Measurements from ENCODE around the gene COL21A1.

The COL21A1 gene

DNA sequence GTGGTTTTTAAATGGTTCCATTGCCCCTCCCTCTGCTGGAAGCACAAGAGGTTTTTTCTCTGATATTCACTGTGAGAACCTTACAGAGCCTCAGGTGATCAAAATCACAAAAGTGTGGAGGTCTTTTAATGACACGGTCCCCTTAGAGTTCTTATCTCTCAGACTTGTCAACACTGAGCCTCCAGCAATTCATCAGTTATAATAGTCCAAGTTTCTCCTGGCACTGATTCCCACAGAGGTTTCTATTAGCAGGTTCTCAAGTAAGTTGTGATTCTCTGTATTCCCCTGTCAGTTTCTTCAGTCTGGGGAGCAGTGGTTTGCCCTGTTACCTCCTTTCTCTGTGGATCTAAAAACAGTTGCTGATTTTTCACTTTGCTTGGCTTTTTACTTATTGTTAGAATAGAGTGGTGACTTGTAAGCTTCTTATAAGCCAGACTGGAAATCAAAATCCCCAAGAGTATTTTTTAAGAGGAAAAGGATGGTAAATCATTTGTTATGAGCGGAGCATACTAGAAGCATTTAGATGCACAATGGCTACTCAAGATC, 214.6 kb downstream of the COL21A1 start:
- Histone ChIP-seq H3K4me1 (ENCODE audit: control insufficient read depth in 1 of 2, insufficient read depth in 2 of 2, low read length in 2 of 2) (no peaks in the 10 kb centered on the region), H3K9me3 (ENCODE audit: insufficient read depth, low read depth, low read length) (no peaks in the 10 kb centered on the region), H3K79me2 (ENCODE audit: control insufficient read depth, insufficient read depth, low read length, poor library complexity) (no peaks in the 10 kb centered on the region), H3K4me3 (ENCODE audit: low read depth, low read length) (no peak overlapping the region), H3K14ac (ENCODE audit: low read length) (no peak overlapping the region), H3K4ac (ENCODE audit: low read depth, low read length) (no peak overlapping the region), H2BK12ac (ENCODE audit: low read length) (no peak overlapping the region), H2BK5ac (ENCODE audit: low read depth, low read length, poor library complexity) (no peak overlapping the region), H4K12ac (ENCODE audit: low read depth, low read length) (no peak overlapping the region), H2BK120ac (ENCODE audit: insufficient read depth, low read length, poor library complexity) (no peak overlapping the region), H3K9ac (ENCODE audit: low read length) (no peak overlapping the region), H2AFZ (ENCODE audit: insufficient read depth, low read length, poor library complexity) (no peak overlapping the region), H3K79me1 (ENCODE audit: low read length) (no peaks in the 10 kb centered on the region), H3K27me3 (ENCODE audit: insufficient read depth, low read length) (no peaks in the 10 kb centered on the region), H3K23ac (ENCODE audit: low read length) (no peak overlapping the region), H4K8ac (ENCODE audit: low read depth, low read length) (no peak overlapping the region), H4K91ac (ENCODE audit: low read depth, low read length) (no peak overlapping the region), H3K18ac (ENCODE audit: low read length) (no peak overlapping the region), H3K4me2 (ENCODE audit: low read length) (no peak overlapping the region), H3K36me3 (ENCODE audit: control insufficient read depth in 1 of 2, insufficient read depth in 2 of 2, low read length in 2 of 2) (no peaks in the 10 kb centered on the region), H3K27ac (ENCODE audit: low read depth, low read length) (no peak overlapping the region), H2AK5ac (ENCODE audit: low read length) (no peak overlapping the region)
- WGBS (ENCODE audit: extremely low coverage, insufficient coverage, insufficient read length) = no CpG with 5 or more reads among the region's 2 CpGs
- no peak for DNase-seq

GRCh38 chr6:56027865-56028264, 219.5 kb downstream of the COL21A1 start:
- Histone ChIP-seq H2BK5ac (ENCODE audit: low read depth, low read length, poor library complexity) (no peak overlapping the region), H2BK120ac (ENCODE audit: insufficient read depth, low read length, poor library complexity) (no peak overlapping the region), H3K18ac (ENCODE audit: low read length) (no peak overlapping the region), H3K23ac (ENCODE audit: low read length) (no peak overlapping the region), H4K12ac (ENCODE audit: low read depth, low read length) (no peak overlapping the region), H3K4ac (ENCODE audit: low read depth, low read length) (no peak overlapping the region), H3K9ac (ENCODE audit: low read length) (no peak overlapping the region), H3K27me3 (ENCODE audit: insufficient read depth, low read length) (no peaks in the 10 kb centered on the region), H3K4me1 (ENCODE audit: control insufficient read depth in 1 of 2, insufficient read depth in 2 of 2, low read length in 2 of 2) (no peaks in the 10 kb centered on the region), H3K79me2 (ENCODE audit: control insufficient read depth, insufficient read depth, low read length, poor library complexity) (no peaks in the 10 kb centered on the region), H2AK5ac (ENCODE audit: low read length) (no peak overlapping the region), H3K9me3 (ENCODE audit: insufficient read depth, low read depth, low read length) (no peaks in the 10 kb centered on the region), H2AFZ (ENCODE audit: insufficient read depth, low read length, poor library complexity) (no peak overlapping the region), H4K91ac (ENCODE audit: low read depth, low read length) (no peak overlapping the region), H3K4me3 (ENCODE audit: low read depth, low read length) (no peak overlapping the region), H3K4me2 (ENCODE audit: low read length) (no peak overlapping the region), H3K14ac (ENCODE audit: low read length) (no peak overlapping the region), H4K8ac (ENCODE audit: low read depth, low read length) (no peak overlapping the region), H3K79me1 (ENCODE audit: low read length) (no peaks in the 10 kb centered on the region), H3K27ac (ENCODE audit: low read depth, low read length) (no peak overlapping the region), H3K36me3 (ENCODE audit: control insufficient read depth in 1 of 2, insufficient read depth in 2 of 2, low read length in 2 of 2) (no peaks in the 10 kb centered on the region), H2BK12ac (ENCODE audit: low read length) (no peak overlapping the region)
- no peak for DNase-seq
- no CpG with 5 or more reads among the region's 2 CpGs for WGBS (ENCODE audit: extremely low coverage, insufficient coverage, insufficient read length)

DNA sequence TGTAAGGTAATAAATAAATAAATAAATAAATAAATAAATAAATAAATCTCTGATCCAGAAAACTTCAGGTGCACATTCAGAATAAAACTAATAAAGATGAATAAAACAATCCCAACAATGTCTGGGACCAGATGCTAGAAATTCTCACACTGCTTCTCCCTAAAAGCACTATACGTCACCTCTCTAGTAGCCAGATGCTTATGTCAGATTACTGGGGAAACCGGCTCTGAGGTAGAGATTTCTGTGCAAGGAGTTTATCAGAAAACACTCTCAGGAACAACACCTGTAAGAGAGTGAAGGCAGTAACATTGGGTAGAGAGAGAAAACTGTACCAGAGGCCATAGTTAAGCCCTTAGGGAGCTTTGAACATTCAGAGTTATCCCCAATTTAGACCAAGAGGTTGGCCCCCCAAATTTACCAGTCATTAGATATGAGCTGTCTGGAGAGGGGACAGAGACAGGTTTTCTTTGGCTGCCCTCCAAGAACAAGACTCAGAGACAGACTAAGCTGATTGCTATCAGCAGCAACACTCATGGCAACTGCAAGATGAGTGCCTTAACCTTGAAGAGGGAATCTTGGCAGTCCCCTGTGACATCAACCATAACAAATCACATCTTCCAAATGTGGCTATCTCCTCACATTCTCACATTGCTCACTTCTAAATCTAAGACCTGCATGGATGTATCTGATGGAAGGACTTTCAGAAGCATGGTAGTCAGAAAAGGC, 220.8 kb downstream of the COL21A1 start:
- Histone ChIP-seq H4K8ac (ENCODE audit: low read depth, low read length) (no peak overlapping the region), H3K14ac (ENCODE audit: low read length) (no peak overlapping the region), H2BK12ac (ENCODE audit: low read length) (no peak overlapping the region), H3K18ac (ENCODE audit: low read length) (no peak overlapping the region), H2AK5ac (ENCODE audit: low read length) (no peak overlapping the region), H3K36me3 (ENCODE audit: control insufficient read depth in 1 of 2, insufficient read depth in 2 of 2, low read length in 2 of 2) (no peaks in the 10 kb centered on the region), H4K91ac (ENCODE audit: low read depth, low read length) (no peak overlapping the region), H3K23ac (ENCODE audit: low read length) (no peak overlapping the region), H2AFZ (ENCODE audit: insufficient read depth, low read length, poor library complexity) (no peak overlapping the region), H2BK120ac (ENCODE audit: insufficient read depth, low read length, poor library complexity) (no peak overlapping the region), H2BK5ac (ENCODE audit: low read depth, low read length, poor library complexity) (no peak overlapping the region), H4K12ac (ENCODE audit: low read depth, low read length) (no peak overlapping the region), H3K79me1 (ENCODE audit: low read length) (no peaks in the 10 kb centered on the region), H3K4me2 (ENCODE audit: low read length) (no peak overlapping the region), H3K79me2 (ENCODE audit: control insufficient read depth, insufficient read depth, low read length, poor library complexity) (no peaks in the 10 kb centered on the region), H3K9me3 (ENCODE audit: insufficient read depth, low read depth, low read length) (no peaks in the 10 kb centered on the region), H3K4ac (ENCODE audit: low read depth, low read length) (no peak overlapping the region), H3K27me3 (ENCODE audit: insufficient read depth, low read length) (no peaks in the 10 kb centered on the region), H3K4me3 (ENCODE audit: low read depth, low read length) (no peak overlapping the region), H3K4me1 (ENCODE audit: control insufficient read depth in 1 of 2, insufficient read depth in 2 of 2, low read length in 2 of 2) (no peaks in the 10 kb centered on the region), H3K9ac (ENCODE audit: low read length) (no peak overlapping the region), H3K27ac (ENCODE audit: low read depth, low read length) (no peak overlapping the region)
- DNase-seq = peak; percentile 46 to 69
- WGBS (ENCODE audit: extremely low coverage, insufficient coverage, insufficient read length) = no CpG with 5 or more reads among the region's 2 CpGs

- no peak overlapping the region for H3K4me3 ChIP-seq (ENCODE audit: low read depth, low read length)
- DNase-seq = no peak
- no peak overlapping the region for H3K4ac ChIP-seq (ENCODE audit: low read depth, low read length)
- no peak overlapping the region for H3K4me2 ChIP-seq (ENCODE audit: low read length)
- H3K27ac ChIP-seq (ENCODE audit: low read depth, low read length) = no peak overlapping the region
- H4K8ac ChIP-seq (ENCODE audit: low read depth, low read length) = no peak overlapping the region
- H2AFZ ChIP-seq (ENCODE audit: insufficient read depth, low read length, poor library complexity) = no peak overlapping the region
- H4K91ac ChIP-seq (ENCODE audit: low read depth, low read length) = no peak overlapping the region
- no peaks in the 10 kb centered on the region for H3K36me3 ChIP-seq (ENCODE audit: control insufficient read depth in 1 of 2, insufficient read depth in 2 of 2, low read length in 2 of 2)
- no peaks in the 10 kb centered on the region for H3K27me3 ChIP-seq (ENCODE audit: insufficient read depth, low read length)
- no peak overlapping the region for H2BK120ac ChIP-seq (ENCODE audit: insufficient read depth, low read length, poor library complexity)
- H3K79me1 ChIP-seq (ENCODE audit: low read length) = no peaks in the 10 kb centered on the region
- H3K18ac ChIP-seq (ENCODE audit: low read length) = no peak overlapping the region
- H3K9me3 ChIP-seq (ENCODE audit: insufficient read depth, low read depth, low read length) = no peaks in the 10 kb centered on the region
- H3K4me1 ChIP-seq (ENCODE audit: control insufficient read depth in 1 of 2, insufficient read depth in 2 of 2, low read length in 2 of 2) = no peaks in the 10 kb centered on the region
- H2AK5ac ChIP-seq (ENCODE audit: low read length) = no peak overlapping the region
- no peak overlapping the region for H4K12ac ChIP-seq (ENCODE audit: low read depth, low read length)
- no peak overlapping the region for H2BK12ac ChIP-seq (ENCODE audit: low read length)
- no peak overlapping the region for H3K23ac ChIP-seq (ENCODE audit: low read length)
- no peak overlapping the region for H3K9ac ChIP-seq (ENCODE audit: low read length)
- no peaks in the 10 kb centered on the region for H3K79me2 ChIP-seq (ENCODE audit: control insufficient read depth, insufficient read depth, low read length, poor library complexity)
- H3K14ac ChIP-seq (ENCODE audit: low read length) = no peak overlapping the region
- no peak overlapping the region for H2BK5ac ChIP-seq (ENCODE audit: low read depth, low read length, poor library complexity)
Measured at GRCh38 chr6:56025795-56026194, 221.6 kb downstream of the COL21A1 start.

Data from trophoblast cell (in vitro differentiated cells and primary cell).